HFFc6 (cell line): ENCODE results near the gene PRDX1. TPM values are rescaled to one million over a fixed set of nuclear protein-coding genes. Genes with fewer than 3 reads are reported as not detected.

Experiments
- DNase-seq: peaks from one replicate; pipeline ENCODE4 v3.0.0-alpha.2; 2018
- H3K27ac Mint-ChIP-seq: 2 replicates; pipeline ENCODE4 v1.8.0; 2020; ENCODE audit warnings: mild to moderate bottlenecking, mixed read lengths
- H3K27me3 Mint-ChIP-seq: 2 replicates; pipeline ENCODE4 v1.8.0; 2021; ENCODE audit warnings: mild to moderate bottlenecking, moderate library complexity, mixed read lengths; ENCODE audit not compliant: insufficient read depth
- H3K36me3 Mint-ChIP-seq: 2 replicates; pipeline ENCODE4 v1.8.0; 2021; ENCODE audit warnings: low read depth, mixed read lengths
- H3K4me1 Mint-ChIP-seq: 2 replicates; pipeline ENCODE4 v1.8.0; 2020; ENCODE audit warnings: low read depth, mixed read lengths
- H3K4me3 Mint-ChIP-seq: 2 replicates; pipeline ENCODE4 v1.8.0; 2020; ENCODE audit warnings: mild to moderate bottlenecking, moderate library complexity, mixed read lengths
- H3K9me3 Mint-ChIP-seq: 2 replicates; pipeline ENCODE4 v1.8.0; 2020; ENCODE audit warnings: mild to moderate bottlenecking, mixed read lengths
- CTCF ChIP-seq: fragments of 200-600 bp; sonication (generic); IDR thresholded peaks from 2 replicates; pipeline ENCODE4 v1.5.0; 2021; ENCODE audit warnings: antibody characterized with exemption, mild to moderate bottlenecking
- total RNA-seq, 6 experiments: library from RNA; stranded (reverse); fragmentation: NEBNext Ultra II Directional; extraction: Animal tissue kit (Norgen Biotek cat#: 25700); gene quantifications; 2 replicates in 1 of 6; 3 replicates in 5 of 6; pipeline ENCODE4 v1.2.3, GENCODE V29; 2021

The PRDX1 gene
- total RNA-seq, 6 experiments from 2014 or later: 798 to 1,123 (median 999) TPM

GRCh38 chr1:45507195-45507594, 14.5 kb downstream of the PRDX1 start:
- no peak overlapping the region for H3K27ac Mint-ChIP-seq
- H3K27me3 Mint-ChIP-seq: peaks cover 2% of the 10 kb centered on the region; the same call in 1 of the 2 replicates
- no peaks in the 10 kb centered on the region for H3K9me3 Mint-ChIP-seq
- peaks cover 1% of the 10 kb centered on the region; the same call in 1 of the 2 replicates for H3K4me1 Mint-ChIP-seq
- no peak overlapping the region for H3K4me3 Mint-ChIP-seq
- H3K36me3 Mint-ChIP-seq: peaks cover 21% of the 10 kb centered on the region
- no peak for DNase-seq
- no peak for TF ChIP-seq CTCF

GRCh38 chr1:45503462-45504360, 18.0 kb downstream of the PRDX1 start:
- no peak for DNase-seq
- Mint-ChIP-seq H3K4me3 (no peak overlapping the region), H3K27me3 (peaks cover 2% of the 10 kb centered on the region; the same call in 1 of the 2 replicates), H3K27ac (no peak overlapping the region), H3K4me1 (peaks cover 35% of the 10 kb centered on the region), H3K36me3 (peaks cover 3% of the 10 kb centered on the region; the same call in 1 of the 2 replicates), H3K9me3 (no peaks in the 10 kb centered on the region)
- no peak for TF ChIP-seq CTCF

- peaks cover 38% of the 10 kb centered on the region for H3K4me1 Mint-ChIP-seq
- TF ChIP-seq CTCF: no peak
- H3K36me3 Mint-ChIP-seq: peaks cover 3% of the 10 kb centered on the region; the same call in 1 of the 2 replicates
- no peak overlapping the region for H3K27ac Mint-ChIP-seq
- no peaks in the 10 kb centered on the region; the same call in 1 of the 2 replicates for H3K27me3 Mint-ChIP-seq
- DNase-seq: no peak
- H3K9me3 Mint-ChIP-seq: no peaks in the 10 kb centered on the region
- H3K4me3 Mint-ChIP-seq: peak overlapping the region; percentile 98; the same call in 1 of the 2 replicates
Measured at GRCh38 chr1:45501505-45501859, 20.2 kb downstream of the PRDX1 start.

GRCh38 chr1:45499415-45499769, 22.3 kb downstream of the PRDX1 start:
- peak overlapping the region; percentile 76 for H3K27ac Mint-ChIP-seq
- TF ChIP-seq CTCF: no peak
- H3K9me3 Mint-ChIP-seq: no peaks in the 10 kb centered on the region
- peaks cover 38% of the 10 kb centered on the region for H3K4me1 Mint-ChIP-seq
- H3K4me3 Mint-ChIP-seq: peak overlapping the region; percentile 98
- H3K27me3 Mint-ChIP-seq: peaks cover 2% of the 10 kb centered on the region
- peaks cover 3% of the 10 kb centered on the region; the same call in 1 of the 2 replicates for H3K36me3 Mint-ChIP-seq
- no peak for DNase-seq

- H3K27me3 Mint-ChIP-seq: peaks cover 2% of the 10 kb centered on the region
- TF ChIP-seq CTCF: no peak
- H3K27ac Mint-ChIP-seq: no peak overlapping the region
- H3K9me3 Mint-ChIP-seq: no peaks in the 10 kb centered on the region
- no peak for DNase-seq
- peaks cover 3% of the 10 kb centered on the region; the same call in 1 of the 2 replicates for H3K36me3 Mint-ChIP-seq
- peaks cover 38% of the 10 kb centered on the region for H3K4me1 Mint-ChIP-seq
- H3K4me3 Mint-ChIP-seq: no peak overlapping the region
Measured at GRCh38 chr1:45498279-45498678, 23.4 kb downstream of the PRDX1 start.
